Lower leg skin (tissue), 3 donors: Measurements from ENCODE around the gene MIER2.

Experiments used
- CTCF ChIP-seq, 3 donors: fragments of 450-650 bp; IDR thresholded peaks; one replicate each; pipeline ENCODE4 v1.5.1; 2016; ENCODE audit warnings: antibody characterized with exemption in 3 of 3, mild to moderate bottlenecking in 3 of 3, moderate library complexity in 2 of 3
- POLR2A ChIP-seq, 2 donors: fragments of 450-650 bp; IDR thresholded peaks; one replicate each; pipeline ENCODE4 v1.6.1; 2016 to 2017; ENCODE audit warnings: antibody characterized with exemption in 2 of 2, mild to moderate bottlenecking in 1 of 2, moderate library complexity in 1 of 2

GRCh38 chr19:326871-327270, 17.7 kb downstream of the MIER2 start:
- TF ChIP-seq POLR2A (IDR thresholded peaks at IDR 0.05) (no peak), CTCF (IDR thresholded peaks at IDR 0.05) (no peak)
